K562 (cell line): Measurements from ENCODE around the gene NRCAM. TPM values are rescaled to one million over a fixed set of nuclear protein-coding genes. Genes with fewer than 3 reads are reported as not detected.

Source experiments
- CBX3 ChIP-seq, 2 experiments: IDR thresholded peaks; 1 replicate in 1 of 2; 2 replicates in 1 of 2; pipeline ENCODE4 v1.6.1; 2012; ENCODE audit warnings: inconsistent platforms in 2 of 2, low read length in 2 of 2, borderline replicate concordance in 1 of 2, control low read depth in 1 of 2
- DMBX1 ChIP-seq: fragments of 250-450 bp; sonication (Bioruptor Pico); IDR thresholded peaks from 2 replicates; pipeline ENCODE4 v1.8.0; 2022; ENCODE audit warnings: inconsistent platforms, mild to moderate bottlenecking, moderate library complexity, borderline replicate concordance
- FIP1L1 ChIP-seq: fragments of 200-400 bp; formaldehyde crosslinking; IDR thresholded peaks from 2 replicates; pipeline ENCODE4 v1.6.1; 2018; ENCODE audit warnings: mild to moderate bottlenecking, low read depth, low read length; ENCODE audit not compliant: poor library complexity, severe bottlenecking
- FOXK1 ChIP-seq: sonication (generic); formaldehyde crosslinking; IDR thresholded peaks from 2 replicates; pipeline ENCODE4 v1.8.0; 2022; ENCODE audit warnings: missing genetic modification reagents, mild to moderate bottlenecking, borderline replicate concordance
- HNRNPL ChIP-seq: fragments of 200-400 bp; formaldehyde crosslinking; IDR thresholded peaks from 2 replicates; pipeline ENCODE4 v1.6.1; 2017; ENCODE audit warnings: low read depth, mild to moderate bottlenecking, low read length
- MAFK ChIP-seq: IDR thresholded peaks from 2 replicates; pipeline ENCODE4 v1.6.1; 2011; ENCODE audit warnings: low read length, improper control_type of control experiment
- MAZ ChIP-seq, 2 experiments: fragments of 450-650 bp in 1 of 2; sonication (generic) in 1 of 2; formaldehyde crosslinking; IDR thresholded peaks in 1 of 2; conservative IDR thresholded peaks in 1 of 2; 2 replicates each; pipeline versions ENCODE4 v1.4.0 to v1.5.0; 2020; ENCODE audit warnings: mild to moderate bottlenecking in 1 of 2, missing genetic modification reagents in 1 of 2
- NRF1 ChIP-seq, 2 experiments: fragments of 450-650 bp; IDR thresholded peaks in 1 of 2; conservative IDR thresholded peaks in 1 of 2; 2 replicates each; pipeline ENCODE4 v1.6.1; 2014; ENCODE audit warnings: mild to moderate bottlenecking in 2 of 2
- PRMT5 ChIP-seq: sonication (generic); formaldehyde crosslinking; IDR thresholded peaks from 2 replicates; pipeline ENCODE4 v1.5.0; 2020; ENCODE audit warnings: missing genetic modification reagents
- PURB ChIP-seq: sonication (generic); formaldehyde crosslinking; IDR thresholded peaks from 2 replicates; pipeline ENCODE4 v1.9.0; 2021; ENCODE audit warnings: low read depth, mild to moderate bottlenecking, missing genetic modification reagents
- RNF219 ChIP-seq: fragments of 250-450 bp; sonication (Bioruptor Pico); IDR thresholded peaks from 2 replicates; pipeline ENCODE4 v1.5.0; 2022; ENCODE audit warnings: mild to moderate bottlenecking
- ZBTB8A ChIP-seq: fragments of 450-650 bp; IDR thresholded peaks from 2 replicates; pipeline ENCODE4 v1.6.1; 2018; ENCODE audit warnings: mild to moderate bottlenecking, moderate library complexity; ENCODE audit not compliant: partially characterized antibody
- ZC3H11A ChIP-seq: IDR thresholded peaks from 2 replicates; pipeline ENCODE4 v1.6.1; 2012; ENCODE audit warnings: low read depth, low read length, improper control_type of control experiment
- ZFPM2 ChIP-seq: fragments of 250-450 bp; sonication (Bioruptor Pico); IDR thresholded peaks from 2 replicates; pipeline ENCODE4 v1.5.1; 2022; ENCODE audit warnings: mild to moderate bottlenecking
- ZNF561 ChIP-seq: fragments of 450-650 bp; formaldehyde crosslinking; conservative IDR thresholded peaks from 2 replicates; pipeline ENCODE4 v1.4.0; 2020; ENCODE audit warnings: mild to moderate bottlenecking, moderate library complexity
- ZNF584 ChIP-seq: fragments of 200-800 bp; sonication (Bioruptor generic); IDR thresholded peaks from 2 replicates; pipeline ENCODE4 v1.6.1; 2016; ENCODE audit warnings: low read depth, mild to moderate bottlenecking, missing genetic modification characterization, missing compliant biosample characterization
- polyA plus RNA-seq, 8 experiments: library from polyadenylated mRNA; depleted of rRNA in 4 of 8; stranded (reverse) in 5 of 8; unstranded in 3 of 8; fragments of >200 nt; fragmentation: Nextera tagmentation in 2 of 8; fragmentation: Illumina TruSeq in 1 of 8; extraction: Ambion mirVana in 2 of 8; extraction: Trizol in 1 of 8; gene quantifications; 2 replicates each; pipeline versions ENCODE4 v1.2.1 to v1.2.3, GENCODE V29; 2011 to 2014; ENCODE audit warnings: inconsistent platforms in 1 of 8, missing spikeins in 1 of 8
- total RNA-seq, 7 experiments: library from RNA; depleted of rRNA in 6 of 7; stranded (reverse); fragments of >200 nt in 6 of 7; fragmentation: Illumina TruSeq in 2 of 7; extraction: Trizol in 2 of 7; gene quantifications; 2 replicates each; pipeline versions ENCODE4 v1.2.1 to v1.2.3, GENCODE V29; 2011 to 2021; ENCODE audit warnings: low replicate concordance in 1 of 7
- TF ChIP-seq, protein P1 (sequence below): fragments of 450-650 bp; IDR thresholded peaks from one replicate; pipeline ENCODE4 v1.6.1; 2018; ENCODE audit warnings: mild to moderate bottlenecking, moderate library complexity; ENCODE audit not compliant: partially characterized antibody
- TF ChIP-seq, protein P2 (sequence below): IDR thresholded peaks from 2 replicates; pipeline ENCODE4 v1.6.1; 2011; ENCODE audit warnings: borderline replicate concordance, low read depth, mild to moderate bottlenecking, moderate library complexity, low read length; ENCODE audit not compliant: insufficient read depth, poor library complexity, severe bottlenecking

The NRCAM gene
- total and polyA plus RNA-seq, 9 of the 15 experiments (the other 6 are each of a cell fraction or from before 2014, with no cell fraction given): 0.03 to 0.54 (median 0.12) TPM; not detected in 1

DNA sequence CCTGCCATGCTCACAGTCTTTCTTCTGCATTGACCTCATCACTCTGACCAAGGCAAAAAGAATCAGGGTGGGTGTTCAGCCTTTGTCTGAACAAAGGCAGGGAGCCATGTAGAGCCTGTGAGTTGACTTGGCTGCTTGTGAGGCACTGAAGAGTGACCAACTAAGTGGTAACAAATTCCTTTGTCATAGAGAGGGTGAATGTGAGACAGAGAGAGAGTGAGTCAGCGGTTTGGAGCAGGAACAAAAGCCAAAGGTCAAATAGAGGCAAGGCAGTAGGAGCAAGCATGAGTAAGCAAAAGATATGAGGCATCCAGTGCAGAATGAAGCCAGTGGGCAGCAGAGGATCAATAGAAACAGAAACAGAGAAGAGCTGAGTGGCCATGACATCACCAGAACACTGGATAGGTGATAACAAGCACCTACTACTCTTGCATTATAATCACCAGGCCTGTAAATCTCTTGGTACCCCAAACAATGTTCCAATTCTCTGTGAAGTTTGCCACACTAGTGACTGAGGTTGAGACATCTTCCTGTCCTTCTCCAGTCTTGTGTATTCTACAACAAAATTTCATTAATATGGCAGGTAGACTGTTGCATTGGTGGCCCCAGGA, 209.9 kb downstream of the NRCAM start (continued):
- TF ChIP-seq FOXK1 (CRISPR knock-in tag): no peak
- TF ChIP-seq PURB: no peak
- TF ChIP-seq, protein P1, sequence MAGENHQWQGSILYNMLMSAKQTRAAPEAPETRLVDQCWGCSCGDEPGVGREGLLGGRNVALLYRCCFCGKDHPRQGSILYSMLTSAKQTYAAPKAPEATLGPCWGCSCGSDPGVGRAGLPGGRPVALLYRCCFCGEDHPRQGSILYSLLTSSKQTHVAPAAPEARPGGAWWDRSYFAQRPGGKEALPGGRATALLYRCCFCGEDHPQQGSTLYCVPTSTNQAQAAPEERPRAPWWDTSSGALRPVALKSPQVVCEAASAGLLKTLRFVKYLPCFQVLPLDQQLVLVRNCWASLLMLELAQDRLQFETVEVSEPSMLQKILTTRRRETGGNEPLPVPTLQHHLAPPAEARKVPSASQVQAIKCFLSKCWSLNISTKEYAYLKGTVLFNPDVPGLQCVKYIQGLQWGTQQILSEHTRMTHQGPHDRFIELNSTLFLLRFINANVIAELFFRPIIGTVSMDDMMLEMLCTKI: no peak
- TF ChIP-seq MAFK: peak; percentile 99
- no peak for TF ChIP-seq RNF219 (CRISPR knock-in tag)
- TF ChIP-seq ZBTB8A: no peak
- peak in 1 of 2 experiments; percentile 93; a peak in 2 of 3 replicates for TF ChIP-seq CBX3 (IDR thresholded peaks at IDR 0.05; ENCODE audit: borderline replicate concordance in 1 of 2, low read length in 2 of 2)
- TF ChIP-seq, protein P2, sequence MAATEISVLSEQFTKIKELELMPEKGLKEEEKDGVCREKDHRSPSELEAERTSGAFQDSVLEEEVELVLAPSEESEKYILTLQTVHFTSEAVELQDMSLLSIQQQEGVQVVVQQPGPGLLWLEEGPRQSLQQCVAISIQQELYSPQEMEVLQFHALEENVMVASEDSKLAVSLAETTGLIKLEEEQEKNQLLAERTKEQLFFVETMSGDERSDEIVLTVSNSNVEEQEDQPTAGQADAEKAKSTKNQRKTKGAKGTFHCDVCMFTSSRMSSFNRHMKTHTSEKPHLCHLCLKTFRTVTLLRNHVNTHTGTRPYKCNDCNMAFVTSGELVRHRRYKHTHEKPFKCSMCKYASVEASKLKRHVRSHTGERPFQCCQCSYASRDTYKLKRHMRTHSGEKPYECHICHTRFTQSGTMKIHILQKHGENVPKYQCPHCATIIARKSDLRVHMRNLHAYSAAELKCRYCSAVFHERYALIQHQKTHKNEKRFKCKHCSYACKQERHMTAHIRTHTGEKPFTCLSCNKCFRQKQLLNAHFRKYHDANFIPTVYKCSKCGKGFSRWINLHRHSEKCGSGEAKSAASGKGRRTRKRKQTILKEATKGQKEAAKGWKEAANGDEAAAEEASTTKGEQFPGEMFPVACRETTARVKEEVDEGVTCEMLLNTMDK: no peak
- no peak for TF ChIP-seq FIP1L1
- no peak for TF ChIP-seq HNRNPL
- TF ChIP-seq ZFPM2 (CRISPR knock-in tag): peak; percentile 15; the same call in 1 of the 2 replicates
- TF ChIP-seq ZNF561: no peak
- TF ChIP-seq ZC3H11A: no peak
- peak; percentile 35 to 42; a peak in 2 of 4 replicates for TF ChIP-seq NRF1 (conservative IDR thresholded peaks at IDR 0.05 in 1 of 2, IDR thresholded peaks at IDR 0.05 in 1 of 2)
- no peak for TF ChIP-seq PRMT5
- peak; percentile 83; the same call in 1 of the 2 replicates for TF ChIP-seq DMBX1 (CRISPR knock-in tag)
- peak; percentile 40 to 63; a peak in 2 of 4 replicates for TF ChIP-seq MAZ (CRISPR knock-in tag; conservative IDR thresholded peaks at IDR 0.05 in 1 of 2, IDR thresholded peaks at IDR 0.05 in 1 of 2)
- peak; percentile 88 for TF ChIP-seq ZNF584 (CRISPR knock-in tag)
